Prostate gland (tissue), 2 donors: ENCODE measurements around the gene SLC17A4. TPM values are rescaled to one million over a fixed set of nuclear protein-coding genes. Genes with fewer than 3 reads are reported as not detected.

Experiments used
- DNase-seq: peaks from one replicate; pipeline ENCODE4 v3.0.0-alpha.2; 2019; ENCODE audit warnings: low spot score
- H3K27ac ChIP-seq, 2 donors: fragments of 200-600 bp; sonication (generic); 2 replicates each; pipeline ENCODE4 v1.5.1; 2017 to 2019
- H3K27me3 ChIP-seq: fragments of 200-600 bp; sonication (generic); replicated peaks from 2 replicates; pipeline ENCODE4 v1.5.1; 2019; ENCODE audit not compliant: insufficient read depth
- H3K36me3 ChIP-seq, 2 donors: fragments of 200-600 bp; sonication (generic); 1 replicate in 1 of 2; 2 replicates in 1 of 2; pipeline versions ENCODE4 v1.5.1 to v1.8.1; 2017 to 2019
- H3K4me1 ChIP-seq: fragments of 200-600 bp; sonication (generic); replicated peaks from 2 replicates; pipeline ENCODE4 v1.5.1; 2019
- H3K4me3 ChIP-seq, 2 donors: fragments of 200-600 bp; sonication (generic); 2 replicates each; pipeline ENCODE4 v1.5.1; 2017 to 2019
- H3K9me3 ChIP-seq: fragments of 200-600 bp; sonication (generic); 2 replicates; pipeline ENCODE4 v1.5.1; 2017
- CTCF ChIP-seq, 4 experiments: fragments of 200-600 bp in 2 of 4; fragments of 450-650 bp in 2 of 4; sonication (generic) in 2 of 4; IDR thresholded peaks; 1 replicate in 3 of 4; 2 replicates in 1 of 4; pipeline ENCODE4 v1.5.1; 2016 to 2019; ENCODE audit warnings: antibody characterized with exemption in 4 of 4, mild to moderate bottlenecking in 2 of 4, moderate library complexity in 2 of 4
- POLR2A ChIP-seq: fragments of 450-650 bp; IDR thresholded peaks from one replicate; pipeline ENCODE4 v1.6.1; 2016; ENCODE audit warnings: antibody characterized with exemption, mild to moderate bottlenecking
- POLR2AphosphoS5 ChIP-seq: sonication (generic); formaldehyde crosslinking; IDR thresholded peaks from one replicate; pipeline ENCODE4 v1.6.1; 2017; ENCODE audit warnings: antibody characterized with exemption
- WGBS: methylation state at CpG from one replicate; pipeline ENCODE4 v1.1.5; 2018; 5-methylcytosine and 5-hydroxymethylcytosine counted together
- intact Hi-C: fragments of 100-400 bp; cut with DNase I; formaldehyde crosslinking; loops from one replicate; pipeline ENCODE4 v1.14.2; 2022
- total RNA-seq, 2 donors: library from RNA; depleted of rRNA; stranded (reverse); fragments of >200 nt; gene quantifications; one replicate each; pipeline ENCODE4 v1.1.0, GENCODE V29; 2016

The SLC17A4 gene
- total RNA-seq, 2 donors from 2014 or later: not detected

GRCh38 chr6:25788305-25788922 lies 33.9 kb downstream of the SLC17A4 start:
- intact Hi-C loops: no loop called here
- WGBS: 78% methylated on average over 4 of the region's 4 CpGs
- H3K36me3 ChIP-seq: no peaks in the 10 kb centered on the region
- no peak for TF ChIP-seq POLR2A
- peak in 3 of 4 experiments; percentile 41 to 52 (median 43) for TF ChIP-seq CTCF (IDR thresholded peaks at IDR 0.05)
- no peak for TF ChIP-seq POLR2AphosphoS5
- H3K27me3 ChIP-seq: no peaks in the 10 kb centered on the region
- H3K4me1 ChIP-seq: no peaks in the 10 kb centered on the region
- no peak overlapping the region for H3K4me3 ChIP-seq
- H3K9me3 ChIP-seq: no peaks in the 10 kb centered on the region
- peak; percentile 28 for DNase-seq
- H3K27ac ChIP-seq: no peak overlapping the region

DNA sequence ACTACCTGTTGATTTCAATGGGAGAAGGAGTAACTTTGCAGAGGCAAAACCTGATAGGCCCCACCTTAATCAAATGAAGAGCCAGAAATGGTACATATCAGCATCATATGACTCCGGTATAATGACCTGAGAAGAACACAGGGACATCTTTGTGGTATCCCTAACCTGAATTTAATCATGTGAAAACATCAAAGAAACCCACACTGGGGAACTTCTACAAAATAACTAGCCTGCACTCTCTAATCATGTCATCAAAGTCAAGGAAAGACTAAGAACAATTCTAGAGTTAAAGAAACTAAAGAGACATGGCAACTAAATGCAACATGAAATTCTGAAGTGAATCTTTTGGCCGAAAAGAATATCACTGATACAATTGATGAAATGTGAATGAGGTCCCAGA lies 34.9 kb downstream of the SLC17A4 start:
- no peaks in the 10 kb centered on the region for H3K9me3 ChIP-seq
- 94% methylated on average over 2 of the region's 2 CpGs for WGBS
- H3K4me1 ChIP-seq: no peaks in the 10 kb centered on the region
- no peak for DNase-seq
- H3K27ac ChIP-seq: no peak overlapping the region
- H3K36me3 ChIP-seq: no peaks in the 10 kb centered on the region
- intact Hi-C loops: no loop called here
- no peak overlapping the region for H3K4me3 ChIP-seq
- no peak for TF ChIP-seq POLR2A
- TF ChIP-seq CTCF (IDR thresholded peaks at IDR 0.05): no peak
- no peak for TF ChIP-seq POLR2AphosphoS5
- H3K27me3 ChIP-seq: no peaks in the 10 kb centered on the region

GRCh38 chr6:25792016-25792415 lies 37.5 kb downstream of the SLC17A4 start:
- intact Hi-C loops: no loop called here
- DNase-seq: no peak
- H3K27ac ChIP-seq: no peak overlapping the region
- no peaks in the 10 kb centered on the region for H3K36me3 ChIP-seq
- 89% methylated on average over 4 of the region's 4 CpGs for WGBS
- H3K4me3 ChIP-seq: no peak overlapping the region
- H3K4me1 ChIP-seq: no peaks in the 10 kb centered on the region
- H3K27me3 ChIP-seq: no peaks in the 10 kb centered on the region
- TF ChIP-seq POLR2AphosphoS5: no peak
- TF ChIP-seq POLR2A: no peak
- no peak for TF ChIP-seq CTCF (IDR thresholded peaks at IDR 0.05)
- H3K9me3 ChIP-seq: no peaks in the 10 kb centered on the region

DNA sequence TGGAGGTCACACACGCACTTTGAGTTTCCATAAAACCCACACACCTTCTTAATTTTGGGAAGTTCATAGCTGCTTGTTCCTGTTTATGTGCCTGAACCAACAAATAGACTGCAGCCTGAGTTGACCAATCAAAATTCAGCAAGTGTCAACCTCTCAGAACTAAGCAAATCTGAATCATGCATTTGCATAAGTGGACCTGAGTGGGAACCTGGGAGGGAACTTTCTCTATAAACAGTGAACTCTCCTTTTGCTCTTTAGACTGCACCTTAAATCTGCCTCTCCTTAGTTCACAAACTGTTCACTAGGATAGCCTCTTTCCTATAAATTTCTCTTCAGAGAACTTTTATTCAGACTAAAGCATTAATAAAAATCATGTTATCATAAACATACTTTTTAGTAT lies 39.4 kb downstream of the SLC17A4 start:
- no peak for TF ChIP-seq POLR2AphosphoS5
- TF ChIP-seq CTCF (IDR thresholded peaks at IDR 0.05): no peak
- TF ChIP-seq POLR2A: no peak
- 84% methylated on average over 1 of the region's 1 CpG for WGBS

DNA sequence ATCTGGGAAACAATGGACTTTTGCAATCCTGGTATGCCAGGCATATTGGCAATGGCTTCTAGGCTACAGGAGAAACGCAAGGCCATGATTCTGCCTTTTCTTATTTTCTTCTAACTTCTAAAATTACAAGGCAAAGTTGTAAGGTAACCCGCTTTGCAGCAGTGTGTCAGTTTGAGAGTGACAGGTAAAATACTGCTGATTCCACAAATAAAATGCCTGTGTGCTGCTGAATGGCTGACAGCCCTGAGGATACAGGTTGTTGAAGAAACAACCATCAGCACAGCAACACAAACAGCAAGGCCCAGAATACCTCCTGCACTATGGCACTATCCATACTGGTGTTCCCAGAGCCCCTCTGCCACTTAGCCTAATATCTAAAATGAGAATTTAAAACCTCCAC lies 40.2 kb downstream of the SLC17A4 start:
- no peaks in the 10 kb centered on the region for H3K27me3 ChIP-seq
- TF ChIP-seq POLR2AphosphoS5 (no peak), CTCF (IDR thresholded peaks at IDR 0.05) (no peak), POLR2A (no peak)
- H3K9me3 ChIP-seq: no peaks in the 10 kb centered on the region
- H3K4me3 ChIP-seq: no peak overlapping the region
- H3K4me1 ChIP-seq: no peaks in the 10 kb centered on the region
- no peak overlapping the region for H3K27ac ChIP-seq
- WGBS: 81% methylated on average over 2 of the region's 2 CpGs
- H3K36me3 ChIP-seq: no peaks in the 10 kb centered on the region
- intact Hi-C loops: no loop called here
- DNase-seq: no peak

More for the DNA sequence above, 39.4 kb downstream of the SLC17A4 start:
- Histone ChIP-seq H3K4me1 (no peaks in the 10 kb centered on the region), H3K27ac (no peak overlapping the region), H3K27me3 (no peaks in the 10 kb centered on the region), H3K9me3 (no peaks in the 10 kb centered on the region), H3K4me3 (no peak overlapping the region), H3K36me3 (no peaks in the 10 kb centered on the region)
- intact Hi-C loops: no loop called here
- no peak for DNase-seq
